GM21723 (cell line): ENCODE data around the gene LTBP2.
"Not testable (repeated sequence)": the region's sequence is repeated elsewhere in the genome, so short reads cannot be mapped to it uniquely, and the experiment has no call there.

Source experiments
- ATAC-seq: cut with Tn5 transposase; IDR thresholded peaks from one replicate; pipeline ENCODE4 v1.9.1; 2021; ENCODE audit warnings: mild to moderate bottlenecking, moderate library complexity; ENCODE audit not compliant: unreplicated experiment

LTBP2 gene

GRCh38 chr14:74555476-74556050 lies 56.5 kb downstream of the LTBP2 start:
- no peak for ATAC-seq

GRCh38 chr14:74554742-74555362 lies 57.2 kb downstream of the LTBP2 start:
- ATAC-seq: no peak

DNA sequence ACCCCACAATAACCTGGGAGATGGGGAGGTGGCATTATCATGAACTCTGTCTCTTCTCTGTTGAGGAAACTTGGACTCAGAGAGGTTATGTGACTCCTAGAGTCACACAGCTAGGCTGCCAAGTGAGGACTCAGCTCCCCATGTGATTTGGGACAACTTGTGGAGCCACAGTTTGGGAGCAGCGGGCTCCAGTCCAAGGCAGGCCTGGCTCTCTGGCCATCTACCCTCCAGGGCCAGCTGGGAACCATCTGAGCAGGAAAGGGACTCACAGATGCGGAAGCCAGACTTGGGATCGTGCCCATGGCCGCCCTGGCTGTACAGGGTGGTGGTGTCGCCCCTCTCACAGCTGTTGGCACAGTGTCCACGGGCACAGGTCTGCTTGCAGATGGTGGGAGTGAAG lies 59.4 kb downstream of the LTBP2 start:
- no peak for ATAC-seq

DNA sequence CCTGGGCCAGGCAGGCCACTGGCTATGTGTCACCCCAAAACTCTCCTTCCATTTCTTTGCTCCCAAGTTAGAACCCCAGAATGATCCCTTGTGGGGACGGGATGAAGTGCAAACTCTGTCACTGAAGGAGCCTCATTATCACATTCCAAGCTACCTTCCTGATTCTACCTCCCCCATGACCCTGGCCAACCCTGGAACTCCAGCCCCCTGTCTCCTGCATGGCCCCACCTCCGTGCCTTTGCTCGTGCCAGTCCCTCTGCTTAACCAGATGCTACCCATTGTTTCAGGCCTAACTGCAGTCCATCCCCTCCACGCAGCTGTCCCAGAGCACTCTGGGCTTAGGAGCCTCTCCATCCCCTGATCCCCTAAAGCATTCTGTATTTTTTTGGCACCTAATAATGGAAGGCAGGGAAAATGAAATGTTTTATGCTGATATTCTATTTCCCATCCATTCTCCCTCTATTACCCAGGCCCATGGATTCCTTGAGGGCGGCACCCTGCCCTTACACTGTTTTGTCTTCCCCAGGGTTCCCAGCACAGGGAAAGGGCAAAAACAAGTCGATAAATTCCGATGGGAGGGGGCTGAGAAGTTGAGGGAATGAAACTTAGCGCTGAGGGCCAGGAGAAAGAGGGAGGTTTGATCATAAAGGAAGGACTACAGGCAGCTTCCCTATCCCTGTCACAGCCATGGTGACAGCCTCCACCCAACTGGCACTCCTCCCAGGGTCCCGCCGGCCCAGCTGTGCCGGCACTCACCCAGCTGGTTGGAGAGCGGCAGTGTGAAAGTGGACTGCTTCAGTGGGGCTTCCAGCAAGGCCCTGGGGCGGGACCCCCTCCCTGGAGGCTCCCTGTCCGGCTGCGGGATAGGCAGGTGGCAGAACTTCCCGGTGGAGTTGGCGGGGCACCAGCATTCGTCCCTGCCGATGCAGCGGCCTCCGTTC lies 60.3 kb downstream of the LTBP2 start:
- ATAC-seq: no peak

DNA sequence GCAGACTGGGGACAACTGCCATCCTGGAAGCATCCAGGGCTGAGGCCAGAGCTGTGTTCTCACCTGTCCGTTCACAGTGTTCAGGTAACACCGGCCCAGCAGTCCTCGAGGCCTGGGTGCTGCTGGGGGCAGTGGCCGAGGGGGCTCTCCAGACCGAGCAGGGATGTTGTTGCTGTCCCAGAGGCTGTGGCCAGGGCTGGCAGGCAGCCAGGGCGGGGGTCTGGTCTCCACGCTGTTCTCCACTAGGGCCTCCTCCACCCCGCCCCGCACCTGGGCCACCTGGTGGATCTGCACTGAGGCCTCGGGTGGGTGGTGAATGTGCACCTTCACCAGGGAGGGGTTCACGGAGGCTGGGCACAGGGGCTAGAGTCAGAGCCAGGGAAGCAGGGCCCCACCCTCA lies 61.0 kb downstream of the LTBP2 start:
- no peak for ATAC-seq

GRCh38 chr14:74550071-74550470 lies 62.0 kb downstream of the LTBP2 start:
- ATAC-seq: no peak

GRCh38 chr14:74549588-74549987 lies 62.4 kb downstream of the LTBP2 start:
- ATAC-seq: no peak

DNA sequence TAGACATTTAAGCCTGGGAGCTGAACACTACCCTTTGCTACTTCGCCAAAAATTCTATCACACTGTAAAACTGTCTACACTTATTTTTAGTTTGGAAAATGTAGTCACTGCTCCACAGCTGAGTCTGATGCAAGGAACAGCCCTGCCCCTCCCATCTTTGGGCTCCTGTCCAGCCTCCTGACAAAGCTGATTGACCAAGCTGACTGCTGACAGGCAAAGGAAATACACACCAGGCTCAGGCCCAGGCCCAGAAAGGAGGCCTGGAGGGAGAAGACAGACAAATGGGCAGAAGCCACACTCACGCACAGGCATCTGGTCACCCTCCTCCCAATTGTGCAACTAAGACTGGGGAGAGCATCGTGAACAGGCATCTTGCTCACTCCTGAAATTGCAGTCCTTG lies 63.2 kb downstream of the LTBP2 start:
- ATAC-seq: no peak

DNA sequence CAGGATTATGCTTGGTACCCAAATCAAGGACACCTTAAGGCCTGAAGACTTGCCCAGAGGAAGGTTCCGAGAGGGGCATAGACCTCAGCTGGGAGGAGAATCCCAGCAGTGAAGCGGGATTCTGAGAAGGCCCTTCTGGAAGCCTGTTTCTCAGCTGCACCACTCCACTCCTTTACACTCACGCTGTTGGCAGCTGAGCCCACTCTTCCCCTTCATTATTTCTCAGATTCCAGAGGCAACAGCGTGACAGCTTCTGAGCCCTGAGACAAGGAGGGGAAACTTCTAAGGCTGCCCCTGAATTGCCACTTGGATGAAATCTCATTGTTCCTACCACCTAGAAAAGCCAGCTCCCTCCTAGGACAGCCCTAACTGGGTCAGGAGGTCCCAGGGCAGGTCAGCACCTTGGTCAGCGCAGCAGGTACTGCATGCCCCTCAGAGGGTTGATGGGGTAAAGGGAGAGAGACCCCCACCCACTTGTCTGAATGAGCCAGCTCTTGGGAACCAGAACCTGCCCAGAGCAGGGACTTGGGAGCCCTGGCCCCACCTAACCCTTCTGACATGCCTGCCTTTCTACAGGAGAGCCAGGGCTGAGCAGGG lies 64.6 kb downstream of the LTBP2 start:
- no peak for ATAC-seq

DNA sequence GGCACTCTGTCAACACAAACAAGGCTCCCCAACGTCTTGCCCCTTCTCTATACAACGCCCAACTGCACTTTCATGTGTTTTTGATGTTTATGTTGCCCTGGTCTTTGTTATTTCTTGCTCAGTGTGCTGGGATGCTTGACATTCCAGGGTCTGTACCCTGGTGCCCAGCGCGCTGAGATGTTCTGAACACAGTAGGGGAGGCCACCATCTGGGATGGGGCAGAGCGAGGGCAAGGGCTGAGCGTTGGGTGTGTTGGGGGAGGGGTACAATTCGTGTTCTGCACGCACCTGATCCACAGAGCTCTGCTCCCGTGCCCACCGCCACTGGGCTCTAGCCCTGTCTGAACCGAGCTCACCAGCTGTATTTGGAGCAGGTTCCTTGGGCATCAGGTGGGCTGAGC lies 65.6 kb downstream of the LTBP2 start:
- no peak for ATAC-seq

GRCh38 chr14:74545386-74545785 lies 66.7 kb downstream of the LTBP2 start:
- no peak for ATAC-seq

DNA sequence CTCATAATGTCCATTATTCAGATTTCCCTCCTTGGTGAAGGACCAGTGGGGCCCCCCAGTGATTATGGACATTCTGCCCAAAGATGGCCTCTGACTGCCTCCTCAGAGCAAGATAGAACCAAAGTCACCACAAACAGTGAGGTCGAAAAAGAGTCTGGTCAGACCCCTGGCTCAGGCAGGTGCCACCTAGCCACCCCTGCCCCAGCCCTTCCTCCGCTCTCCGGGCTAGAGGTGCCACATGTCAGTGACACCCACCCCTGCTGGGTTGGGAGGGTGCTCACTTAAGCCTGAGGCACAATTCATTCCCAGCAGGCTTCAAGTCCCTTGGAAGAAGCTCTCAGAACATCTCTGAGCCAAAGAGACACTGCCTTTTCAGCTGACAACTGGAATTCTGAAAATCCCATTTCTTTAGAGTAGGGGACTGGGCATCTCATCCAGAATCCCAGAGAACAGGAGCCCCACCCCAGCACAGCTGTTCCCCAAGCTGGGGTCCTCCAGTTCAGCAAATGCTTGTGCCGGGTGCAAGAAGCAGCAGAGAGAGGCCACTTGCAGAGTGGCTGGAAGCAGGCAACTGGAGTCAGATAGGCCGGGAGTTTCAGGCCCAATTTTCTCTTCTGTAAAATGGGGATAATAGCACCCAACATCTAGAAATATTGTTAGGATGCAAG lies 68.1 kb downstream of the LTBP2 start:
- no peak for ATAC-seq

GRCh38 chr14:74542056-74542685 lies 69.9 kb downstream of the LTBP2 start:
- no peak for ATAC-seq

- ATAC-seq: no peak
Measured at GRCh38 chr14:74541225-74541624, 70.8 kb downstream of the LTBP2 start.

- ATAC-seq: no peak
Measured at GRCh38 chr14:74539503-74539902, 72.5 kb downstream of the LTBP2 start.

DNA sequence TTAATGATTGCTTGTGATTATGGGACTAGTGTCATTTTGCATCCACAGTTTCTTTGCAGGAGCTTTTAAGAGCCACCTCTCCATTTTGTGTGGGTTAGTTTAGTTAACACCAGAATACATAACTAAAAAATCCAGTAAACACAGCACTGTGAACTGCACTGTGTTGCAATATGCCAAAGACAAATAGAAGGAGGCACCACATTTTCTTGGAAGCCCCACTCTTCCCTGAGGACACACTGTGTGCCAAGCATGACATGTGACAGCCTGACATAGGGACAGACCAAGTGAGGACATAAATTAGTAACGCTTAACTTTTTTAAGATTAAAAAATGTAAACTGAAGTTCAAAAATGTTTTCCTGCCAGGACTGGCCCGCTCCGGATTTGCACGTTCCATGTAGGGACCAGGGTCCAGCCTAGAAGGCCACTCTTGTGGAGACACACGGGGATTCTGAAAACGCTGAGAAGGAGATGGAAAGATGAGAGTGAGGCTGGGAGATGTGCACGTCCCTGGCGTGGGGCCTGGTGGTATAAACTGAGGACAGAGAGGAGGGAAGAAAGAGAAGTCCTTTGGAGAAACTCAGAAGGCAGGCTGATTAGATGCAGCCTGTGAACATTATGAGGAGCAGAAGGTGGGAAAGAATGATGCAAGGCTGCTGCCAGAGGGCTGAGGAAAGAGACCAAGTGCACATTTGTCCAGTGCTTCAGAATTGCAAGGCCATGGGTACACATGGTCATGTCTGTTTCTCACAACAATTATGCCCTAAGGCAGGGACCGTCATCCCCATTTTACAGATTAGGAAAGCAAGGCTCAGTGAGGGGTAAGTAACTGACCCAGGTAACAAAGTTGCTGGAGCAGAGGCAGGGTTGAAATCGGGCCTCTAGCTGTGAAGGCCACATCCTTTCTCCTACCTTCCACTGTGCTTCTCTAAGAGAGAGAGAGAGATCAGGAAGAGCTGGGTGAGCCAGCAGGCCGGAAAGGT lies 73.3 kb downstream of the LTBP2 start:
- no peak for ATAC-seq

DNA sequence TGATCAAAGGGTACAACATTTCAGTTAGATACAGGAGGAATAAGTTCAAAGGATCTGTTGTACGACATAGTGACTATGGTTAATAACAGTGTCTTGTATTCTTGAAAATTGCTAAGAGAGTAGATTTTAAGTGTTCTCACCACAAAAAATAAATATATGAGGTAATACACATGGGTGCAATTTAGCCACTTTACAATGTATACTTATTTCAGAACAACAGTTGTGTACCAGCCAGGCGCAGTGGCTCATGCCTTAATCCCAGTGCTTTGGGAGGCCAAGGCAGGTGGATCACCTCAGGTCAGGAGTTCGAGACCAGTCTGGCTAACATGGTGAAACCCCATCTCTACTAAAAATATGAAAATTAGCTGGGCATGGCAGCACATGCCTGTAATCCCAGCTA lies 75.7 kb downstream of the LTBP2 start:
- ATAC-seq: not testable (repeated sequence)

GRCh38 chr14:74535756-74536325 lies 76.2 kb downstream of the LTBP2 start:
- no peak for ATAC-seq

DNA sequence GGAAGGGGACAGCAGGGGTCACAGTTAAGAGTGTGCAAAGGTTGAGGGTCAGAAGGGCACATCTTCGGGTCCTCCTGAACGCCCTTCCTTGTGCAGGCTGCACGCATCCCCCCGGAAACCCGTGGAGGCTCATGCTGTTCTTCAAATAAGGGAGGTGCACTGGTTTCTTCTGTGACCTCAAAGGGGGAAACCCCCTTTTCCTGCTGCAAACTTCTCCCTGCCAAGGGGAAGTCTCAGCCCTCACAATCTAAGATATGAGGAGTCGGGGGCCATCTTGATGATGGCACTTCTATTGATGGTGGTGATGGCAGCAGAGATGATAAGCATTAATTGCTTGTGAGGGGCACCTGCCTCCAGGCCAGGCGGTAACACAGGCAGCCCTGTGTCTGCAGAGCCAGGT lies 78.5 kb downstream of the LTBP2 start:
- ATAC-seq: no peak
